SK-N-SH (cell line): Measurements from ENCODE around the gene KIF13A.

Source experiments
- CHD2 ChIP-seq: fragments of 150-350 bp; IDR thresholded peaks from 2 replicates; pipeline ENCODE4 v1.6.1; 2018; ENCODE audit warnings: low read length; ENCODE audit not compliant: partially characterized antibody
- CTCF ChIP-seq: fragments of 200-600 bp; sonication (generic); IDR thresholded peaks from 2 replicates; pipeline ENCODE4 v1.6.1; 2017; ENCODE audit warnings: antibody characterized with exemption, mild to moderate bottlenecking, moderate library complexity
- EP300 ChIP-seq, 2 experiments: IDR thresholded peaks; 2 replicates each; pipeline versions ENCODE4 v1.4.0 to v1.6.1; 2012; ENCODE audit warnings: borderline replicate concordance in 1 of 2, low read depth in 1 of 2, low read length in 1 of 2
- POLR2AphosphoS5 ChIP-seq: IDR thresholded peaks from 2 replicates; pipeline ENCODE4 v1.6.1; 2012; ENCODE audit warnings: low read depth, low read length
- RAD21 ChIP-seq: IDR thresholded peaks from 2 replicates; pipeline ENCODE4 v1.6.1; 2012; ENCODE audit warnings: mild to moderate bottlenecking, low read length

- TF ChIP-seq RAD21 (no peak), EP300 (IDR thresholded peaks at IDR 0.05; ENCODE audit: borderline replicate concordance in 1 of 2, low read depth in 1 of 2, low read length in 1 of 2) (no peak), CTCF (no peak), CHD2 (no peak), POLR2AphosphoS5 (no peak)
Measured at GRCh38 chr6:17828149-17828548, 159.3 kb downstream of the KIF13A start.
